ENCODE data around the gene UGT1A5.

Gene UGT1A5

DNA sequence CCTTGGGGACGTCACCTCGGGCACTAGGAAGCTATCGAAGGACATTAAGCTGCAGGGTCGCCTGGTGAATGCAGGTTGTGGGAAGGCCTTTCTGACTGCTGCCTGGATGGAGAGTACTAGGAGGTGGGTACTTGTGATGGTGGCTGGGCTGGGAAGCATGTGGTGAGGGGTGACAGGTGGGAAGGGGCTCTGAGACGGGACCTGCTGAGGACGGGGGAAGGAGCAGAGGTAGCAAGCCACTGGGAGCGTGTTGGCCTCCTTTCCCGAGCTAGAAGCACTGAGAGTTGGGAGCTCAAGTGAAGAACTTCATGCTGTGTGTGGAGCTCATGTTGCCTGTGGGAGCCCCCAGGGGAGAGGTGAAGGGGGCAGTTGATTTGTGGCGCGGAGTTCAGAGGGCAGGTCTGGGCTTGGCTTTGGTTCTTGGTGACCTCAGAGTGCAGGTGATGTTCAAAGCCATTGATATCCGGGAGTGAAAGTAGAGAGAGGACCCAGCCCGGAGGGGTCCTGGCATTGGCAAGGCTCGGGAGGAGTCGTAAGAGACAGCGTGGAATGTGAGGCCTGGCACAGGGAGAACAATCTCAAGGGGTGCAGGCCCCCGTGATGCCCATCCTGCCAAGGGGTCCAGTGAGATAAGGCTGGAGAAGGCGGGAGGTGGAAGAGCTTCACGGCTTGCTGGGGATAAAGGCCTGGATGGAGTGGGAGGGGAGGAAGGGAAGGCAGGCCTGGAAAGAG is 78.6 kb downstream of the UGT1A5 start:
- no peak for DNase-seq

DNA sequence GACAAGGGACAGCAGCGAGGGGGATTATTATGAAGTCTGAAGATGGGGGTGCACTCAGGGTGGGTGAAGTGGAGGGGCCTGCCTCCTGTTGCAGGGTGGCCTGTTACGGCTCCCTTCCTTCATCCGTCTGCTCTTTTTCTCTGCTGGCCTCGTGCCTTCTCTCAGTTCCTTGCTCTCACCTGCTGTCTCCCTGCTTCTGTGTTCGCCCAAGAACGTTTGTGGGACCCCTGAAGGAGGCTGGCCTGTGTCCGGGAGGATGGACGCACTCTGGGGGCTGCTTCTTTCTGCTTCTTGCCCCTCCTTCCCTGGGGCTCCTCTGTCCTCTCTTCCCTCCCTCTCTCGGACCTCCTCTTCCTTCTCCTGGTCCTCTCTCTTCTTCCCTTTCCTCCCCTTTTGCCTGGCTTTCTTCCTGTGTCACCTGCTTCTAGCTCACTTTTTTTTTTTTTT is 79.2 kb downstream of the UGT1A5 start:
- no peak for DNase-seq

DNA sequence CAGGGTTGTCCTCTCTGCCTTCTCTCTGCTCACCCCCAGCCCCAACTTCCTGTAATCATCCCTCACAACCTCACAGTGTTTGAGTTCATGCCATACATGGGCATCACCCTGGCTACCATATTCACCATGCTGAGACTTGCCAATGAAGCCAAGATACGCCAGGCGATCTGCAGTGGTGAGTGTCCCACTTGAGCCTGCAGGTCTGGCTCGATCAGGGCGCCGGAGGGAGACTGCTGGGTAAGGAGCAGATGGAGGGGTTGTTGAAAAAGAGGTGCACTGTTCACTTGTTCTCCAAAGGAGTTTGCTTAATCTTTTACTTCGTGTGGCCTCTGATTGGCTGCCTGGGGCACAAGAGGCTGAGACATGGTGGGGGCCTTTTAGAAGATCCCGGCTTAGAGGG is 80.0 kb downstream of the UGT1A5 start:
- no peak for DNase-seq

DNA sequence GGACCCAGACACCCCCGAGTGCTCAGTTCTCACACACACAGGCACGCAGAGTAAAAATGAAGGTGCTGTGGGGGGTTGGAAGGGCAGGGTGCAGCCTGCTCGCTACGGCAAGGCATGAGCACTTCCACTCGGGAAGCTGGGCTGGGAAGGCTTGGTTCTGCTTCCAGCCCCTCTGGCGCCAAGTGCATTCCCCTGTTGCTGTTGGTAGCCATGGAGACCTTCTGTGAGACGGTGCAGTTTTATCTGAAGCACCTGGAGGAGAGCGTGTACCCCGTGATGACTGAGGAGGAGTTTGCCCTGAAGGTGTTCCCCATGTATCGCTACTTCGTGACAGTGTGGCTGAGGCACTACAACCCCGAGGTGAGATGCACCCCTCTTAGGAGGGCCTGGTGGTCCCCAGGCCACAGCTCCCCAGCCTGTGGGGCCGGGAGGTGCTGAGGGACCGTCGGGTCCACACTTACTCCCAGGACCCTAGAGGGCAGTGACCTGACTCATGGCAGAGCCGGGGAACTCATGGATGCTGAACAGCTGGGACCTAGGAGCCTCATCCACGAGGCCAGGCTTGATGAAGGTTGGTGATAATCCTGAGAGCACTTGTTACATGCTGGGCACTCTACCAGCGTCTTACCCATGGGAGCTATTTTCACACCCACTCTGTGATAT is 80.9 kb downstream of the UGT1A5 start:
- no peak for DNase-seq

DNA sequence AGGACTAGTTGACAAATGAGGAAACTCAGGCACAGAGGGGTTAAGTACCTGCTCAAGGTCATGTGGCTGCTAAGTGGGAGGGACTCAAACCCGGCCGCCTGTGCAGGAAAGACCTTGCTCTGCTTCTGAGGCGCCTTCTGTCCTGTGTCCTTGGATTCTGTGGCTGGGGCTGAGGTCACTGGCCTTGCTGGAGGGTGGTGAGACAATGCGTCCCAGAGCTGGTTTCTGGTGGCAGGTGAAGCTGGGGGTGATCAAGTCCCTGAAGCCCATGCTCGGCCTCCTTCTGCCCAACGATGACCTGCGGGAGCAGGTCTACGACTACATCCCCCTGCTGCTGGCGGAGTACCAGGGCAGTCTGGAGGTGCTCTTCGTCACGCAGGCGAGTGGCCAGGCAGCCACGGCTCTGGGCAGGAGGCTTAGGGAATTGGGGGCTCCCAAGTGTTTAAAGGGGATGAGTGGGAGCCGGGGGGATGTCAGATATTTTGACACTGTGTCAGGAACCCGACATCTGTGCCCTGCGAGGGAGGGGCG is 81.5 kb downstream of the UGT1A5 start:
- no peak for DNase-seq

- DNase-seq, result no peak
Observed at GRCh38 chr2:233795735-233796171, 83.0 kb downstream of the UGT1A5 start.

DNA sequence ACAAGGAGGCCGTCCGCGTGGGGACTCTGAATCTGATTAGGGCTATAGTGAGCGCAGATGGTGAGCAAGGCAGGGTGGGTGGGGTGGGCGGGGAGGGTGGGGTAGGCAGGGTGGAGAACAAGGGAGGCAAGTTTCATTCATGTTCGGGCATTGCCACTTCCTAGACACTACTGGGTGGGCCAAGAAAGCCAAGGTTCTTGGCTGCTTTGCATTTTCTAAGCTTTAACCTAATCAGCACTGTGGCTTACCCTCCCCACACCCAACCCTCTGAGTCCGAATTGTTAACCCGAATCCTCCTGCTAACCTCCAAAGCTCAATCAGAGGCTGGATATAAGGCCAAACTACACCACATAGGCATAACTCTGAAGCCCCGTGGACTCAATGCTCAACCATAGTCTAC is 83.5 kb downstream of the UGT1A5 start:
- no peak for DNase-seq

DNA sequence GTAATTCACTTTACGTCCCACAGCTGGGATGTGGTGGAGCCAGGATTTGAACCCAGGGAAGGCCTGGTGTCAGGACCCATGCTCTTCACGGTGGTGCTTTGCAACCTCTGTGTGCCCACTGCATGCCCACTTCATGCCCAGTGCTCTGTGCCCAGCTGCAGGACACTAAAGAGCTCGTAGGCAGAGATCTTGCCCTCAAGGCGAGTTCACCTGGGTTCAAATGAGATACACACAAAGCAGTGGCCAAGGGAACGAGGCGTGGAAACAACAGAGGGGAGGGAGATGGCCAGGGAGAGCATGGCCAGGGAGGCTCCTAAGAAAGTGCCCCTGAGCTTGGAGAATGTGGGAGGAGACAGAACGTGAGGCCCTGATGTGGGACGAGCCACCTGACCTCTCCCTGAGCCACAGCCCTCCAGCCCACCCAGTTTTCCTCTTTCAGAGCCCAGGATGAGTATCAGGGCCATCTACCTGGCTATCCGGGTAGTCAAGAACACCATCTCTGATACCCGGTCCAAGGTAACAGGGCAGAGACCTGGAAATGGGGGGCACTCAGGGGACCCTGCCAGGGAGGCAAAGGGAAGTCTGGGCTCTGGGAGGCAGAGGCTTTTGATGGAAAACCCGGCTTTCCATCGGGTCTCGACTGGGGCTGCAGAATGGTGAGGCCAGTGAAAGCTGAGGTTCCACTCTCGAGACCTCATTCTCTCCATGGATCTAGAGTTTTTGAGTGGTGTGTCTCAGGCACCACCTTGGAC is 85.8 kb downstream of the UGT1A5 start:
- DNase-seq, result no peak

GRCh38 chr2:233799087-233799665 is 86.5 kb downstream of the UGT1A5 start:
- no peak for DNase-seq

DNA sequence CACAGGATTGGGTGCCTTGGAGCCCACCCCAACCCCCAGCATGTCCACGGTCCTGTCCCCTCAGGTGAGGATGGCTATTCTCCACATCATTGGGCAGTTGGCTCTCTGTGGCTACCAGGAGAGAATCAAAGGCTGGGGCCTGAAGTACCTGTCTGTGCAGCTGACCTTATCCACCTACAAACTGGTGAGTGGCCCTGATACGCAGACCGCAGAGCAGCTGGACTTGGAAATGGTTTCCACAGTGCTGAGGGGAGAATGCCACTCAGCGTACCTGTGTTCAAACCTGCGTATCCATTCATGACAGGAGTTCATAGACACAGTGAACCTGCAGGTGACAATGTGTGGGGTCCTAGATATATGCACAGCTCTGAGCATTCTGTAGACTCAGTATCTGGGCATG is 87.0 kb downstream of the UGT1A5 start:
- no peak for DNase-seq

DNA sequence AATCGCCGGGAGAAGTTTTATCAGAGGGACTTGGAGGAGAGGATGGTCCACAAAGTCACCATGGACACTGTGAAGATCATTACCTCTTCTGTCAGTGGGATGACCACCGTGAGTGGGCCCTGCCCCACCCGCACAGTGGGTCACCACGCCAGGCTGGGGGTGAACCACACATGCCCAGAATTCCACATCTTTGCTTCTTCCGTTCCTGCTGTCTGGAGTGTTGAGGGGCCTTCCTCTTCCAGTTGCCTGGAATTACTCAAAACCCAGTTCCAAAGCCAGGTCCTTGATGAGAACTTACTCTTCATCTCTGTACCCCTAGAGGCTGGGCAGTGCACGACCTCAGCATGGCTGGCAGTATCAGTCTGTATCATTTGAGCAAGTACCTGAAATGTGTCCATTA is 87.5 kb downstream of the UGT1A5 start:
- DNase-seq, result no peak

- DNase-seq, result no peak
Observed at GRCh38 chr2:233801357-233802131, 88.8 kb downstream of the UGT1A5 start.

DNA sequence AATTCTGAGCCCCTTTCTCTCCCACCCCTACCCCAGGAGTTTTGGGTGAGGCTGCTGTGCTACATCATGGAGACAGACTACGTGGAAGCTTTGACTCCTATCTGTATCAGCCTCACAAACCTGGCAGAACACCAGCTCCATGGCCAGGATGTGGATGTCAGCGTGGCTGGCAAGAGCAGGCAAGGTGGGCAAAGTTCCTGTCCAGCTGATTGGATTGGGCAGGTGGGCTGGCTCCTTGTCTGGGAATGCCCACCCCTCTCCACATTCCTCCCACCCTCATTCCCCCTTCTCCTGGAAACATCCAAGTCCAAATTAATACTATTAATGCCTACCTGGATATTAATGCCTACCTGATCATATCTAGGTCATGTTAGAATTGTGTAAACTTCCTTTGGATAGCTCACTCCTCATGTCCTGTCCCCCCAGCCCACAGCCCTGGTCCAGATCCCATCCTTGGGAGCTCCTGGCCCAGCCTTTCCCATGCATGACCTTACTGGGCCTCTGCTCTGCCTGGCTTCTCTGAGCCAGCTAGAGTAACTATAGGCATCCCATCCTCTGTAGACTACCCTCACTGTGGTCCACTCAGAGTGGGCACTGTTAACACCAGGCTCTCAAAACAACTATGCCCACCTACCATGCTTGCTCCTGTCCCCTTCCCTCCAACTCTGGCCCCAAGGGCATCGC is 89.6 kb downstream of the UGT1A5 start:
- no peak for DNase-seq

DNA sequence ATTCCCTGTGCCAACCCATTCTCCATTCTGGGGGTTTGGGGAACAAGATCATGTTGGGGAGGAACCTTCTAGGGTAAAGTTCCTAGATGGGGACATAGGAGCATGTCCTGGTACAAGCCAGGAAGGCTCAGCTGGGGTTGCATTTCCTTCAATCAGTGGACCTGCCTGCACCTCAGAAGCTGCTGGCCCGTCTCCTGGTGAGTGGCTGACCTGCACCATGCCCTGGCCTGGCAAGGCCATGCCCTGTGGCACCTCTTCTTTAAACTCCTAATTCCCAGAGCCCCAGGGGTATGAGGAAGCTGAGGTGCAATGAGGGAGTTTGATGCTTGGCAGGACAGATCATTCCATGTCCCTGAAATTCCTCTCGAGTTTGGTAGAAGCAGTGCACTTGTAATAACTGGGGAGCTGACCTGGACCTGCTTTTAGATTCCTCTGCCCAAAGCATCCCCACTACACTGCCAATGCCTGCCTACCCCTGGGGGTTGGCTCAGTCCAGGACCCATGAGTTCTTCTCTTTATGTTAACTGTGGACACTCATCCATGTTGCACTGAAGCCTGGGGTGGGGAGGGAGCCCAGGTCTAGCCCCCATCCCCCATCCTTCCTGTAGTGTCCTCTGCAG is 90.7 kb downstream of the UGT1A5 start:
- DNase-seq, result no peak

GRCh38 chr2:233803994-233804393 is 91.3 kb downstream of the UGT1A5 start:
- no peak for DNase-seq

GRCh38 chr2:233807215-233807865 is 94.6 kb downstream of the UGT1A5 start:
- DNase-seq, result no peak

- no peak for DNase-seq
Observed at GRCh38 chr2:233807966-233808935, 95.5 kb downstream of the UGT1A5 start.

GRCh38 chr2:233810385-233810784 is 97.7 kb downstream of the UGT1A5 start:
- no peak for DNase-seq

- DNase-seq, result no peak
Observed at GRCh38 chr2:233811087-233811486, 98.4 kb downstream of the UGT1A5 start.

DNA sequence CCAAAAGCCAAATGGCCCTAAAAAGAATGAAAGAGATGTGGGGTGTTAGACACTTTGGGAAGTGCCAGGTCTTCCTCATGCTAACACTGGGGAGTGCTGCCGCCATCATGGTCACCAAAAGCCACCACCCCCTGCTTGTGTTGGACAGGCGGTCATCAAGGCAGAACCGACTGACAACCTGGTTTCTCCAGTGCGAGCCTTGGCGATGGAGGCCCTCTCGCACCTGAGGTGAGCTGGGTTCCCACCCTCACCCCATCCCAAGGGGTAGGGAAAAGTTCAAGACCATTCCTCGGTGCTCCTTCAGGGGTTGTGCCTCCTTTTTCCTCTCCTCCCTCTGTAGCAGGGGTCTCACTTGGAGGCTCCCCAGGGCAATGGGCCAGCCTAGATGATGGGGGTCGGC is 99.0 kb downstream of the UGT1A5 start:
- no peak for DNase-seq
